Ishikawa (cell line): ENCODE data around the gene RXFP4.

Experiments
- CEBPB ChIP-seq: IDR thresholded peaks from 2 replicates; pipeline ENCODE4 v1.6.1; 2012
- CREB1 ChIP-seq: IDR thresholded peaks from 2 replicates; pipeline ENCODE4 v1.6.1; 2012; ENCODE audit warnings: low read depth
- EGR1 ChIP-seq: IDR thresholded peaks from 2 replicates; pipeline ENCODE4 v1.6.1; 2012
- EP300 ChIP-seq: IDR thresholded peaks from 2 replicates; pipeline ENCODE4 v1.6.1; 2012; ENCODE audit warnings: borderline replicate concordance
- FOXM1 ChIP-seq: IDR thresholded peaks from 2 replicates; pipeline ENCODE4 v1.6.1; 2012; ENCODE audit warnings: low read depth, borderline replicate concordance
- MAX ChIP-seq: IDR thresholded peaks from 2 replicates; pipeline ENCODE4 v1.6.1; 2012
- NFIC ChIP-seq: IDR thresholded peaks from 2 replicates; pipeline ENCODE4 v1.6.1; 2012
- RAD21 ChIP-seq: IDR thresholded peaks from 2 replicates; pipeline ENCODE4 v1.6.1; 2012; ENCODE audit warnings: low read depth
- TAF1 ChIP-seq: IDR thresholded peaks from 2 replicates; pipeline ENCODE4 v1.6.1; 2012; ENCODE audit warnings: low read depth, mild to moderate bottlenecking
- TCF12 ChIP-seq: IDR thresholded peaks from 2 replicates; pipeline ENCODE4 v1.6.1; 2012; ENCODE audit warnings: low read depth
- TEAD4 ChIP-seq: IDR thresholded peaks from 2 replicates; pipeline ENCODE4 v1.6.1; 2012
- USF1 ChIP-seq: IDR thresholded peaks from 2 replicates; pipeline ENCODE4 v1.6.1; 2012
- YY1 ChIP-seq: IDR thresholded peaks from 2 replicates; pipeline ENCODE4 v1.6.1; 2012; ENCODE audit warnings: low read depth
- ZBTB7A ChIP-seq: IDR thresholded peaks from 2 replicates; pipeline ENCODE4 v1.6.1; 2012; ENCODE audit warnings: low read depth
- TF ChIP-seq, protein P1 (sequence below): IDR thresholded peaks from 2 replicates; pipeline ENCODE4 v1.6.1; 2012; ENCODE audit warnings: low read depth, mild to moderate bottlenecking

RXFP4 gene

GRCh38 chr1:155978973-155979429 lies 37.6 kb downstream of the RXFP4 start:
- 0 out of 2 replicates have a peak, but pooled peaks have one; percentile 4 for TF ChIP-seq EP300
- no peak for TF ChIP-seq MAX

- no peak for TF ChIP-seq EP300
- TF ChIP-seq TEAD4, result no peak
- TF ChIP-seq USF1, result no peak
- TF ChIP-seq CEBPB, result no peak
- TF ChIP-seq EGR1, result no peak
- TF ChIP-seq CREB1, result no peak
Measured at GRCh38 chr1:155979597-155980343, 38.3 kb downstream of the RXFP4 start.

DNA sequence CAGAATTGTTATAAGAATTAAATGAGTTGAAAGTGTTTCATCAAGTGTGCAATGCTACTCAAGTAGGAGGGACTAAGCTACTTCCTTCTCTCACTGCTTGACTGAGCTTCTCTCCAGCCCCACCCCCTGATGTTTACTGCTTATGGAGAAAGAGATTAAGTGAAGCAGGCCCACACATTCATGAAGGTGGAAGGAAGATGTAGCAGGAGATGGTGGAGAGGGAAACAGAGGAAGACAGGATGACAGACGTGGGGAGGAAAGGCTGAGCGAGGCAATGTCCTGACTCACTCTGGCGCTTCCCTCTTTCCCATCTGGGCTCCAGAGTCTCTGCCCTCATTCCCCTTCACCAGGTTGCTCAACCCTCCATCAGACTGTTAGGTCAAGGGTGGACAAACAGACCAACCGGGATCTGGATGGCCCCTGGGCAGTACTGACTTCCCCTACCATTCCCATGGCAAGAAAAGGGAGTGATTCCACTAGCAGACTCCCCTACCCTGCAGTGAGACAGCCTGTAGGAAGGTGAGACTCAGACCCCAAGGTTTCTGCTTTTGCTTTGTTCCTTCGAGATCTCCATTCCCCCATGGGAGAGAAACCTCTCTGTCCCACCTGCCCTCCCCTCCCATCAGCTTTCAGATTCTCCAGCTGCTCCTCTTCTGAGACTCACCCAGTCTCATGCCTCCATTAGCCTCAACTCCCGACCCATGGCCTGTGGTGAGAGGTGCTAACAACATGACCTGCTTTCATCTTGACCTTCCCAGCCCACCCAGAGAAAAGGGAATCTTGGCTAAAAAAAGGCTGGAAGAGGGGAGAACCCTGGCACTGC lies 40.0 kb downstream of the RXFP4 start:
- no peak for TF ChIP-seq MAX
- no peak for TF ChIP-seq NFIC
- no peak for TF ChIP-seq CEBPB
- no peak for TF ChIP-seq FOXM1
- no peak for TF ChIP-seq YY1
- TF ChIP-seq ZBTB7A, result no peak
- TF ChIP-seq, protein P1, sequence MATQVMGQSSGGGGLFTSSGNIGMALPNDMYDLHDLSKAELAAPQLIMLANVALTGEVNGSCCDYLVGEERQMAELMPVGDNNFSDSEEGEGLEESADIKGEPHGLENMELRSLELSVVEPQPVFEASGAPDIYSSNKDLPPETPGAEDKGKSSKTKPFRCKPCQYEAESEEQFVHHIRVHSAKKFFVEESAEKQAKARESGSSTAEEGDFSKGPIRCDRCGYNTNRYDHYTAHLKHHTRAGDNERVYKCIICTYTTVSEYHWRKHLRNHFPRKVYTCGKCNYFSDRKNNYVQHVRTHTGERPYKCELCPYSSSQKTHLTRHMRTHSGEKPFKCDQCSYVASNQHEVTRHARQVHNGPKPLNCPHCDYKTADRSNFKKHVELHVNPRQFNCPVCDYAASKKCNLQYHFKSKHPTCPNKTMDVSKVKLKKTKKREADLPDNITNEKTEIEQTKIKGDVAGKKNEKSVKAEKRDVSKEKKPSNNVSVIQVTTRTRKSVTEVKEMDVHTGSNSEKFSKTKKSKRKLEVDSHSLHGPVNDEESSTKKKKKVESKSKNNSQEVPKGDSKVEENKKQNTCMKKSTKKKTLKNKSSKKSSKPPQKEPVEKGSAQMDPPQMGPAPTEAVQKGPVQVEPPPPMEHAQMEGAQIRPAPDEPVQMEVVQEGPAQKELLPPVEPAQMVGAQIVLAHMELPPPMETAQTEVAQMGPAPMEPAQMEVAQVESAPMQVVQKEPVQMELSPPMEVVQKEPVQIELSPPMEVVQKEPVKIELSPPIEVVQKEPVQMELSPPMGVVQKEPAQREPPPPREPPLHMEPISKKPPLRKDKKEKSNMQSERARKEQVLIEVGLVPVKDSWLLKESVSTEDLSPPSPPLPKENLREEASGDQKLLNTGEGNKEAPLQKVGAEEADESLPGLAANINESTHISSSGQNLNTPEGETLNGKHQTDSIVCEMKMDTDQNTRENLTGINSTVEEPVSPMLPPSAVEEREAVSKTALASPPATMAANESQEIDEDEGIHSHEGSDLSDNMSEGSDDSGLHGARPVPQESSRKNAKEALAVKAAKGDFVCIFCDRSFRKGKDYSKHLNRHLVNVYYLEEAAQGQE, result no peak

- TF ChIP-seq EGR1, result no peak
- no peak for TF ChIP-seq NFIC
- no peak for TF ChIP-seq FOXM1
- no peak for TF ChIP-seq CEBPB
- TF ChIP-seq TCF12, result no peak
- no peak for TF ChIP-seq MAX
- TF ChIP-seq ZBTB7A, result no peak
Measured at GRCh38 chr1:155982106-155982505, 40.7 kb downstream of the RXFP4 start.

DNA sequence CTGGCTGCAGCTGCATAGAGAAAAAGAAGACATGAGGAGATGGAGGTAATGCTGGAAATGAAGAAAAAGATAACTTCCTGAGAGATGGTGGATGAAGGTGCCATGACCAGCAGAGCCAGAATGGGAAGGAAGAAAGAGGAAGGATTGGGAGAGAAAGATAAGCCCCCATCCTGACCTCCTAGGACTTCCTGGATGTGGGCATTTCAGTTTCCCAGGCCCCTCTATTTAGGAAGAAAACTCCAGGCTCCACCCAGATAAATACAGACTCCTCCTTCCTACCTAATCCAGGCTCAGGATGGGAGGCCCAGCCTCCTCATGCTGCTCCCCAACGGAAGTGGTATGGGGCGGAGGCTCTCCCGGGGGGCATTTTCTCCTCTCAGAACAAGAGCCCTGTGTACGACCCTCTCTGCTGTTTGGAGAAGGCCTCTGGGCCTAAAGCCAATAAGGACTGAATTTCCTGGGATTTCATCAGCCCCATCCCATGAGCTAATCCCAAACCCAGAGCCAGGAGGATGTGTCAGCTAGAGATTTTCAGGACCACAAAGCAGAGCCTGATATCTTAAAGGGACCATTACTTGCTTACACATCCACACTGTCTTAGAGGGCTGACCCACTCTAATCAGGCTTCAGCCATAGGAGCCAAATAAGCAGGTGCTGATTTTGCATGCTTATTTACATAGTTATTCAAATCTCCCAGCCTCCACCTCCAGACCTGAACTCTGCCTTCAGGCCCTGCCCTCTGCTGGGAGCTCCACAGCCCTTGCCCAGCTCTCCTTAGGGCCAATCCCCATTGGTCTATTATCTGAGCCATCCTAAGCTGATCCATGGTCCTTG lies 42.0 kb downstream of the RXFP4 start:
- TF ChIP-seq RAD21 (no peak), NFIC (peak; percentile 80), EP300 (peak; percentile 51; the same call in 1 of the 2 replicates), MAX (0 out of 2 replicates have a peak, but pooled peaks have one; percentile 42), CEBPB (peak; percentile 77), YY1 (no peak)

DNA sequence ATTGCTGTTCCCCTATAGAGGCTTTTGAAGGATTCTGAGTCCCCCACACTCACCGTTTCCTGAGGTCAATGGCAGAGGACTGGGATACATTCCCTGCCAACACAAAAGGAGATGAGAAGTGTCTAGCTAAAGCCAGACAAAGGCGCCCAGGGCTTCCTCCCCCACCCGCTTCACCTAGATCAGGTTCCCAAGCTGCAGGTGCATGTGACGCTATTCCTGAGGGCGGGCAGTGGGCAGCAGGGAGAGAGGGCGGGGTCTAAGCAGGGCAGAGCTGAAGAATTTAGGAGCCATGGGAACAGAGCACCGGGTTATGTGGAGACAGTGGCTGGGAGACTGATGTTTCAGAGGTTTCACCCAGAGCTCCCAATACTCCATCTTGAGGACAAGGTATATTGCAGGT lies 42.9 kb downstream of the RXFP4 start:
- TF ChIP-seq YY1, result no peak
- peak; percentile 78 for TF ChIP-seq USF1
- no peak for TF ChIP-seq CREB1
- no peak for TF ChIP-seq ZBTB7A
- TF ChIP-seq RAD21, result no peak
- TF ChIP-seq, protein P1, result no peak
- TF ChIP-seq TEAD4, result no peak
- peak; percentile 42; the same call in 1 of the 2 replicates for TF ChIP-seq MAX
- no peak for TF ChIP-seq EP300
- TF ChIP-seq EGR1, result no peak
- TF ChIP-seq TAF1, result no peak
- TF ChIP-seq TCF12, result peak; percentile 72
